Dendritic cell treated with granulocyte-macrophage colony-stimulating factor and Interleukin-4, amounts not matched to agents 40 ng/mL and 50 ng/mL, for 4 days (primary cell): ENCODE results near the gene SULT2B1.
A peak's percentile ranks its signal among the peaks of the same experiment; 100 is the strongest.
"Not testable (repeated sequence)": the region's sequence is repeated elsewhere in the genome, so short reads cannot be mapped to it uniquely, and the experiment has no call there.

ENCODE experiments used
- H3K27ac Mint-ChIP-seq: one replicate; pipeline ENCODE4 v1.8.0; 2022; ENCODE audit warnings: mild to moderate bottlenecking, mixed read lengths
- H3K27me3 Mint-ChIP-seq: one replicate; pipeline ENCODE4 v1.8.0; 2022; ENCODE audit warnings: mild to moderate bottlenecking, mixed read lengths
- H3K36me3 Mint-ChIP-seq: one replicate; pipeline ENCODE4 v1.8.0; 2022; ENCODE audit warnings: low read depth, mixed read lengths
- H3K4me1 Mint-ChIP-seq: one replicate; pipeline ENCODE4 v1.8.0; 2022; ENCODE audit warnings: low read depth, mixed read lengths
- H3K4me3 Mint-ChIP-seq: one replicate; pipeline ENCODE4 v1.8.0; 2022; ENCODE audit warnings: mild to moderate bottlenecking, moderate library complexity, mixed read lengths
- H3K9me3 Mint-ChIP-seq: one replicate; pipeline ENCODE4 v1.8.0; 2022; ENCODE audit warnings: mixed read lengths
- intact Hi-C: fragments of 100-400 bp; cut with micrococcal nuclease; formaldehyde crosslinking; loops from one replicate; pipeline ENCODE4 v1.15.0; 2022

Gene SULT2B1

DNA sequence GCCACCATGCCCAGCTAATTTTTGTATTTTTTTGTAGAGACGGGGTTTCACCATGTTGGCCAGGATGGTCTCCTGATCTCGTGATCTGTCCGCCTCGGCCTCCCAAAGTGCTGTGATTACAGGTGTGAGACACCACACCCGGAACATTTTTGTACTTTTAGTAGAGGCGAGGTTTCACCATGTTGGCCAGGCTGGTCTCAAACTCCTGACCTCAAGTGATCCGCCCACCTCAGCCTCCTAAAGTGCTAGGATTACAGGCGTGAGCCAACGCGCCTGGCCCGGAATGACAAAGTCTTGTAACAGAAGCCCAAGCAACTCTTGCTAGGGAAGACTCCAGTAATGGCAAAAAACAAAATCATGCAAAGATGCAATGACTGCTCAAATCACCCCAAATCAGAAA is 80.3 kb downstream of the SULT2B1 start:
- intact Hi-C loops, H3K9me3 Mint-ChIP-seq, H3K27me3 Mint-ChIP-seq: not testable (repeated sequence)
- Mint-ChIP-seq H3K36me3 (peaks cover 87% of the 10 kb centered on the region), H3K27ac (peak overlapping the region; percentile 94), H3K4me1 (peaks cover 68% of the 10 kb centered on the region), H3K4me3 (peak overlapping the region; percentile 17)

DNA sequence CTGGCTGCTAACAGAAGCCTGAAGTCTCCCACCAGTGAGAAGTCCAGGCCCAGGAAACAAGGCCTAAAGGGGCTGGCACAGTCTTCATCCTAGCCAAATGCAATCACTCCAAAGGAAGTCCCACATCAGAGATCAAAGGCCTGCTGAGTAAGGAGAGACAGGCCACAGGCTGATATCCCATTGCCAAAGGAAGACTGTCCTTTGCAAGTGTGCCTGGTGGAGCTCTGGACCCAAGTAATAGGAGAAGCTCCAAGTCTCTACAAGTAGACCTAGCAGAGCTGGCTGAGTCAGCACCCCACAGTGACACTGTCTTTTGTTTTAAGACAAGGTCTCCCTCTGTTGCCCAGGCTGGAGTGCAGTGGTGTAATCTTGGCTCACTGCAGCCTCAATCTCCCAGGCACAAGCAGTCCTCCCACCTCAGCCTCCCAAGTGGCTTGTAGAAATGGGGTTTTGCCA is 80.7 kb downstream of the SULT2B1 start:
- H3K4me3 Mint-ChIP-seq = peak overlapping the region; percentile 99
- no peaks in the 10 kb centered on the region for H3K27me3 Mint-ChIP-seq
- intact Hi-C loops = no loop called here
- H3K27ac Mint-ChIP-seq = peak overlapping the region; percentile 94
- peaks cover 85% of the 10 kb centered on the region for H3K36me3 Mint-ChIP-seq
- peaks cover 71% of the 10 kb centered on the region for H3K4me1 Mint-ChIP-seq
- no peaks in the 10 kb centered on the region for H3K9me3 Mint-ChIP-seq

DNA sequence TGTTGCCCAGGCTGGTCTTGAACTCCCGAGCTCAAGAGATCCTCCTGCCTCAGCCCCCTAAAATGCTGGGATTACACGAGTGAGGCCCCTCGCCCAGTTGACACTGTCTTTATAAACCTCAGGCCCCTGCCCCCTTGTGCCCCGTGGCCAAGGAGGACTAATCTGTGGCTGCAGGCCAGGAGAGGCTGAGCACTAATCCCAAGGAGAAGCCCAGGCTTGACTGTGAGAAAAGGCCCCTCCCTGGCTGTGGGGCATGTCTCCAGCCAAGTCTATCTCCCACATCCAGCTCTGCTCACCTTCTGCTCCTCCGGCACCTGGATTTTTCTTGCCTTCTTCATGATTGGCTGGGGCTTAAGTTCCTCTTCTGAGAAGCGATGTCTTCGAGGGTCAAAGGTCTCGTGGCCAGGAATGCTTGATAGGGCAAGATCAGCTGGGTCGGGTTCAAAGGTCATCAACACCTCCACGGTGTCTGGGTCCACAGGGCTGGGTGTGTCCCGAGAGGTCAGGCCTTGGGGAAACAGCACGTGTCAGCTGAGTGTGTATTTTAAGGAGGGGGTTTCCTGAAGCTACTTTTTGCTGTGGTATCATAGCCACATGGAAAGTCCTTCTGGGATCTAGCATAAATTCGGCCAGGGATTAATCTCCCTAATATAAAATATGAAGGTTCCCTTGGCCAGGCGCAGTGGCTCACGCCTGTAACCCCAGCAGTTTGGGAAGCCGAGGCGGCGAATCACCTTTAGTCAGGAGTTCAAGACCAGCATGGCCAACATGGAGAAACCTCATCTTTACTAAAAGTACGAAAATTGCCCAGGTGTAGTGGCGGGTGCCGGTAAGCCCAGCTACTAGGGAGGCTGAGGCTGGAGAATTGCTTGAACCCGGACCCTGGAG is 81.4 kb downstream of the SULT2B1 start:
- Mint-ChIP-seq H3K9me3 (no peaks in the 10 kb centered on the region), H3K27ac (peak overlapping the region; percentile 94), H3K4me1 (peaks cover 76% of the 10 kb centered on the region), H3K4me3 (peak overlapping the region; percentile 99), H3K27me3 (no peaks in the 10 kb centered on the region), H3K36me3 (peaks cover 85% of the 10 kb centered on the region)
- intact Hi-C loops = no loop called here

DNA sequence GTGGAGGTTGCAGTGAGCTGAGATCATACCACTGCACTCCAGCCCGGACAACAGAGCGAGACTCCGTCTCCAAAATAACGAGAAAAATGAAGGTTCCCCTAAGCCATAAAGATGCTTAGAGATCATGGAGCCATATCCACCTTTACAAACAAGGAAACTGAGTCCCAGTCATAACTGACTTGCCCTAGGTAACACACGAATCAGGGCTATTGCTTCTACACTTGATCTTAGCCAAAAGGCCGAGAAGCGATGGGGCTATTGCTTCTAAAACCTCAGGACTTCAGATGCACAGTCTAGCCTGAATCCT is 82.0 kb downstream of the SULT2B1 start:
- no peaks in the 10 kb centered on the region for H3K9me3 Mint-ChIP-seq
- H3K27me3 Mint-ChIP-seq = no peaks in the 10 kb centered on the region
- peak overlapping the region; percentile 94 for H3K27ac Mint-ChIP-seq
- peaks cover 76% of the 10 kb centered on the region for H3K4me1 Mint-ChIP-seq
- peak overlapping the region; percentile 99 for H3K4me3 Mint-ChIP-seq
- peaks cover 85% of the 10 kb centered on the region for H3K36me3 Mint-ChIP-seq
- intact Hi-C loops = no loop called here

DNA sequence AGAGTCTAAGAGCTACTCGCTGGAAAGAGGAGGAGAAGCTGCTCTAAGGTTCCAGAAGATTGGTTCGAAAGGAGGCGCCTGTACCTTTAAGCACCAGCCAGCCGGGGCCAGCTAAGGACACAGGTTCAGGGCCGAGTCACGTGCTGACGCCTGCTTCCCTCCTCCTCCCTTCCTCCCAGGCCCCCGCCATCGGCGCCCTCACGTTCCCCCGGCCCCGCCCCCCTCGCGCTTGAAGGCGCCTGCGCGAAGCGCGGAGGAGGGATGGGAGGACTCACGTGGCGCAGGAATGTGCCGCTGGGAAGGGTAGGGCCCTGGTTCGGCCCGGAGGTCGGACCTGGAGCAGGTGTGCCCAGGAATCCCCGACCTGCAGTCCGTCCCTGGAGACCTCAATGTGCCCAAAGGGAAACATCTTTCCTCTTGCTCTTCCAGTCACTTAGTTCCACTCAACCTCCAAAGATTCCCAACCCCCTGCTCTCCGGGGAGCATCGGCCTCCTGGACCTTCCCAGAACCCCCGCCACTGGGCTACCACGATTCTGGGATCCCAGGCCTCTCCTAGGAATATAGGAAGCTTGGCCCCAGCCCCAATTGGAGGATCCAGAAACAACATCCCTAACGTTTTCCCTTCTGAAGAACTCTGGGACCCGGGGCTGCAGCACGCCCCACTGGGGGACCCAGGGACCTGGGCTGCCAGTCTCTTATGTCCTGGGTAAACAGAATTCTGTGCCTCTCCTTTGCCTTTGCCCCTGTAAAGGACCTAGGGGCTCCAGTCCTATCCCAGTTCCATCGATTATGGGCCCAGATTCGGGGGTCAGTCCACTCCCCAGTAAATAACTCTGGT is 82.7 kb downstream of the SULT2B1 start:
- Mint-ChIP-seq H3K27me3 (no peaks in the 10 kb centered on the region), H3K36me3 (peaks cover 83% of the 10 kb centered on the region), H3K27ac (peak overlapping the region; percentile 94), H3K9me3 (no peaks in the 10 kb centered on the region), H3K4me1 (peaks cover 80% of the 10 kb centered on the region), H3K4me3 (peak overlapping the region; percentile 99)
- intact Hi-C loops = no loop called here

DNA sequence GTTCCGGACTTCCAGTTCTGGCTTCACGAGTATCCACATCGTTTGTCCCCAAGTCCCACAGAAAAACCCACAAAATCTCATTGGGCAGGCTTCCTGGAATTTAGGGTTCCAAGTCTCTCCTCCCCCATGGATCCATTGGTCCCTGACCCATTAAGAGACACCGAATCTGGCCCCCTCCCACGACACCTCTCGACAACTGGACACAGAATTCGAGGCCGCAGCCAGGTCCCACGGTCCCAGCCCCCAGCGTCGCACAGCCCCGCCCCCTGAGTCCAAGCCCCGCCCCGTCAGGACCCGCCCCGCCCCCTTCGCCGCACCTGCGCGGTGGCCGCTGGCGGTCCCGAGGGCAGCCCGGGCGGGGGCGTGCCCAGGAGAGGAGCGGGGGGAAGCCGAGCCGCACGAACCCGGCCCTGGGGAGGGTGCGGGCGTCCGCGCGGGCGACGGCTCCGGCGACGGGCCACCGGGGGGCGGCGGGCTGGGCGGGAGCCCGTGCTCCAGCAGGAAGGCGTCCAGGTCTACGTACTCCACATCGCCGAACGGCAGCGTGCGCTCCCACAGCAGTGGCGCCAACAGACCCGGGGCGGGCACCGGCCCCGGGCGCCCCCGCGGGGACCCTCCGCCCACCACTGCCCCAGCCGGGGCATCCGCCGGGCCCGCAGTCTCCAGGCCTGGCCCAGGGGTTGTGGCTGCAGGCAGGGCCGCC is 83.4 kb downstream of the SULT2B1 start:
- Mint-ChIP-seq H3K27ac (peak overlapping the region; percentile 94), H3K4me3 (peak overlapping the region; percentile 99), H3K27me3 (no peaks in the 10 kb centered on the region), H3K9me3 (no peaks in the 10 kb centered on the region), H3K36me3 (peaks cover 79% of the 10 kb centered on the region), H3K4me1 (peaks cover 79% of the 10 kb centered on the region)
- intact Hi-C loops = no loop called here

DNA sequence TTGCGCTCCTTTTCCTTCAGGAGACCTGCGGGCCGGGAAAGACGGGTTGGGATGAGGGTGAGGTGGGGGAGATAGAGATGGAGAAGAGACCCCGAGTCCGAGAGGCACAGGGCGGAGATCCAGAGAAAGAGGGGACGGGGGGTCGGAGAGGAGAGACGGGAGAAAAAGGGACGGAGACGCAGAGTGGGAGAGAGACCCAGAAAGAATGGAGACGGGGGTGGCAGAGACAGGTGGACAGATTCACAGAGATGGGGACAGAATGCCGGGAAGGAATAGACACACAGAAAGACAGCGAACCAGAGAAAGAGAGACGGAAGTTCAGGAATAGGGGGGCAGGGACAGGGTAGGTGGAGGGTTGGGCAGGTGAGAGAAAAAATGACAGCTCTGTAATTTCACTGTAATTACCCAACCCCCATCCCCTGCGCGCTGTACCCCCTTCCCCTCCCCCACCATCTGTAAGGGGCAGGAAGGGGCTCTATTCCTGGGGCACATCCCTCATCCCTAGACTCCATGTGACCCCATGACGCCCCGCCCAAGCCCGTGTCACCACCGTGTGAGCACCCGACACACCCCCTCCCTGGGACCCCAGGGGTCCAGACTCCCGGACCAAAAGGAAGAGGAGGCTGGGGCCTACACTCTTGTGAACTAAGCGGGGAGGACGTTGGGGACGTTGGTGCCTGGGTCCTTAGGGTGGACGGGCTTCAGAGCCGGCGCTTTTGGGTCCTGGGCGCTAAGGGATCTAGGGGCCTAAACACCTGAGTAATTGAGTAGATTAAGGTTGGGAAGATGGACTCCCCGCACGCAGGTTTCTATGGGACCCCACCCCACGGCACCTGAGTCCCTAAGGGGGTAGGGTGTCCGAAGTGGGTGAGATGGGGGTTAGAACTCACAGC is 84.2 kb downstream of the SULT2B1 start:
- intact Hi-C loops = no loop called here
- Mint-ChIP-seq H3K27ac (peak overlapping the region; percentile 94), H3K4me1 (peaks cover 71% of the 10 kb centered on the region), H3K27me3 (no peaks in the 10 kb centered on the region), H3K9me3 (no peaks in the 10 kb centered on the region), H3K36me3 (peaks cover 71% of the 10 kb centered on the region), H3K4me3 (peak overlapping the region; percentile 99)

DNA sequence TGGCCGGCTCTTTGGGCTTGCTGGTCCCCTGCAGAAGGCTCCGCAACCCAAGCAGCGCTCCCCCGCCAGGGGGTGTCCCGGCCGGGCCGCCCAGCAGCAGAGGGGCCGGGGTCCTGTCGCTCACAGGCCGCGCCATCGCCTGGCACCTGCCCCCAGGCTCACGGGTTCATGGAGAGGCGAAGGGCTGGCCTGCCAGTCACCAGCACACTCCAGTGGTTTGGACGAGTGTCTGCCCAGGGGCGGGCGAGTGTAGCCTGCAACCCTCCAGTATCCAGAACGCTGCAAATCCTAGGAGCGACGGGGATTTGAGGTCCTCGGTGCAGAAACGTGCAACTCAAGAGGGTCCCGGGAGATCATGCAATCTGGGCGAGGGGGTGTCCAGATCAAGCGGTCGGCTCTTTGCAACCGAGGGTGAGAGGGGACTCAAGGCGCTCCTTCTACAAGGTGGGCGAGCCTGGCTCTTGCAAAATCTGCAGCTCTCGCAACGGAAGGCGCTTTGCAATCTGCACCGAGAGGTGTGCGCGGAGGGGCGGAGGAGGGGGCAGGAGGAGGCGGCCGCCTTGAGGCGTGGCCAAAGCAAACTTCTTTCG is 85.0 kb downstream of the SULT2B1 start, which contains the start of gene DBP:
Gene DBP, minus strand, starts transcription at position 521 of the 590 bp plus-strand sequence. Its CDS starts 385 bp downstream, at position 136.
- no peaks in the 10 kb centered on the region for H3K9me3 Mint-ChIP-seq
- peaks cover 64% of the 10 kb centered on the region for H3K36me3 Mint-ChIP-seq
- intact Hi-C loops = loop anchor here (1.0 kb wide), 1 partner anchor 18 kb away; the partner anchor contains the start of genes RPL18 and SPHK2
- H3K27ac Mint-ChIP-seq = peak within 1 kb of the TSS; percentile 94
- peaks cover 68% of the 10 kb centered on the region for H3K4me1 Mint-ChIP-seq
- H3K27me3 Mint-ChIP-seq = no peaks in the 10 kb centered on the region
- H3K4me3 Mint-ChIP-seq = peak within 1 kb of the TSS; percentile 99

DNA sequence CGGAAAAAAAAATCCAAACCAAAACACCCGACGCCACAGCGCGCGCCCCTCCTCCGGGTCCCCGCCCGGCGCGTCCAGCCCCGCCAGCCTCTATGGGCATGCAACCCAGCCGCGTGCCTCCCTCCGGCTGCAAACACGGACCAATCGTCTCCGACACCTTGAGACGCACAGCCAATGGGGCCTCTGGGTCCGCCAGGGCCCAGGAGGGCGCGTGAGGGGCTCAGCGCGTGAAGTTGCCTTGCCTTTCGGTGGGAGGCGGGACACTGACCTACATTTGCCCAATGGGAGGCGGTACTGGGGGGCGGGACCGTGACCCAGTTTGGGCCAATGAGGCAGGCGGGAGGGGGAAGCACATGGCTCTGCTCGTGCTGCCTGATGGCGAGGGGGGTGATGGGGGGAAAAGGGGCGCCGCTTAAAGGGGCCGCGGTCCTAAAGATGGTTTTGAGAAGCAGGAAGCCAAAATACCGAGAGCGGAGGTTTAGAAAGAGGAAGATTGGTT is 85.5 kb downstream of the SULT2B1 start:
- Mint-ChIP-seq H3K27ac (peak overlapping the region; percentile 94), H3K27me3 (no peaks in the 10 kb centered on the region), H3K9me3 (no peaks in the 10 kb centered on the region), H3K36me3 (peaks cover 58% of the 10 kb centered on the region), H3K4me1 (peaks cover 62% of the 10 kb centered on the region), H3K4me3 (peak overlapping the region; percentile 99)
- intact Hi-C loops = loop anchor here (1.0 kb wide), 1 partner anchor 18 kb away; the partner anchor contains the start of genes RPL18 and SPHK2

DNA sequence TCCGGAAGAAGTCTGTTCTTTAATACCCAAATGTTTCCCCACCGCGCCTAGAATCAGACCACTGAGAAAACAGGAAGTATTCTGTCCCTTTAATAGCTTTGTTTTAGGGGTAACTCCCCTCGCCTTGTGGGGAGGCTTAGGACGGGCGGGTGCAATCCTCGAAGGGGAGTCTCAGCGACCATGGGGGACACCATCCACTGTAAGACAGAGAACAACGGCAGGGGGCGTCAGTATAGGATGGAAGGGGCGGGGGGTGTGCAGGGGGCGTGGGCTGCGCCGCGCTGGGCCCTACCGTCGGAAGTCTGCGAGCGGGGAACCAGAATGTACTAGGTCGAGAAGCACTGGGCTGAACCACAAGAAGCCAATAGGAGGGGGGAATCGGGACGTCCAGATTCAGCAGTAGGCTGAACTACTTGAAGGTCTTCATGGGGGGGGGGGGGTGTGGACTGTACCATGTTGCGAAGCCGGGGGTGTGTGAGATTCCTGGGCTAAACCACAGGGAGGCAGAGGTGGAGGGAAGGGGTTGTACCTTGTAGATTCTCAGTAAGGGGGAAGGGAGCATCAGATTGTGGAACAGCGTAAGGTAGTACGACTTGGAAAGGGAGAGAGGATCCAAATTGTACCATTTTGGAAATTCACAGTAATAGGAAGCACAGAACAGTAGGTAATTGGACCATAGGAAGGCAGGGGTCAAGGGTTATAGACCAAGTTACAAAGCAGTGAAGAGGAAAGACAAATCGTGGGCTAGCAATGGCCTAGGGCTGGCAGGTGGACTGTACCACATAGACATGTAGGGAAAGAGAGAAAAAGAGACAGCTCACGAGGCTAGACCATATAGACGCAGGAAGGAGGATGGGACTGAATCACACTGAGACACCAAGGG is 86.2 kb downstream of the SULT2B1 start:
- Mint-ChIP-seq H3K9me3 (no peaks in the 10 kb centered on the region), H3K36me3 (peaks cover 51% of the 10 kb centered on the region), H3K27me3 (no peaks in the 10 kb centered on the region), H3K27ac (peak overlapping the region; percentile 94), H3K4me1 (peaks cover 55% of the 10 kb centered on the region), H3K4me3 (peak overlapping the region; percentile 99)
- intact Hi-C loops = loop anchor here (1.0 kb wide), 1 partner anchor 19 kb away; the partner anchor contains the start of genes RPL18 and SPHK2

DNA sequence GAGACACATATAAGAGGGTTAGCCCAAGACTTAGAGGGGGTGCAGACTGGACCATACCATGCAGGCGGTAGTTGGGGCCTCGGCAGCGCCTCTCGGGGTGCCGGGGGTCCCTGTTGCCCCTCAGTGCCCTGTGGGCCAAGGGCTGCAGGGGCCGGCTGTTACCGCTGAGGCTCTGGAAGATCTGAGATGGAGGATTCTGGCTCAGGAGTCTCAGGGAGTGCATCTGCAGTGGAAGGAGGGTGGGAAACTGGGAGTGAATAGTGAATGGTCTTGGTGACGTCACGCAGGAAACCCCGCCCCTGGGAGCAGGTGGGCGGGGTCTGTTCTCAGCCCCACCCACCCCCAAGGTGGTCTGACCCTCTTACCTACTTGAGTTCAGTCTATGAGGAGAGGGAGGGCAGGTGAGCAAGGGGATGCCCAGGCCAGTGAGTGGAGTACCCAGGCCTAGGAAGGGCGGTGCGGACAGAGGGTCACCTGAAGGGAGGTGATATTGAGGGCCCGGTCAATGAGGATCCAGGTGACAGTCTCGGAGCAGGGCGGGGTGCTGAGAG is 86.9 kb downstream of the SULT2B1 start:
- Mint-ChIP-seq H3K27me3 (no peaks in the 10 kb centered on the region), H3K27ac (peak overlapping the region; percentile 94), H3K4me1 (peaks cover 48% of the 10 kb centered on the region), H3K4me3 (peak overlapping the region; percentile 99), H3K36me3 (peaks cover 47% of the 10 kb centered on the region), H3K9me3 (no peaks in the 10 kb centered on the region)
- intact Hi-C loops = no loop called here
